Trophoblast cell (in vitro differentiated cells and primary cell): ENCODE data around the gene MAU2.
A peak's percentile ranks its signal among the peaks of the same experiment; 100 is the strongest.

Source experiments
- DNase-seq, 2 donors: peaks; one replicate each; pipeline ENCODE4 v3.0.0-alpha.2; 2016
- H2AFZ ChIP-seq: 2 replicates; pipeline ENCODE4 v1.6.1; 2013; ENCODE audit warnings: low read length, moderate library complexity, mild to moderate bottlenecking; ENCODE audit not compliant: insufficient read depth, poor library complexity
- H2AK5ac ChIP-seq: 2 replicates; pipeline ENCODE4 v1.6.1; 2013; ENCODE audit warnings: mild to moderate bottlenecking, low read length
- H2BK120ac ChIP-seq: 2 replicates; pipeline ENCODE4 v1.6.1; 2013; ENCODE audit warnings: low read length, mild to moderate bottlenecking, moderate library complexity; ENCODE audit not compliant: insufficient read depth, poor library complexity
- H2BK12ac ChIP-seq: 2 replicates; pipeline ENCODE4 v1.6.1; 2013; ENCODE audit warnings: mild to moderate bottlenecking, low read length, moderate library complexity
- H2BK5ac ChIP-seq: 2 replicates; pipeline ENCODE4 v1.6.1; 2013; ENCODE audit warnings: low read length, low read depth, moderate library complexity, mild to moderate bottlenecking; ENCODE audit not compliant: poor library complexity
- H3K14ac ChIP-seq: 2 replicates; pipeline ENCODE4 v1.6.1; 2013; ENCODE audit warnings: mild to moderate bottlenecking, low read length
- H3K18ac ChIP-seq: 2 replicates; pipeline ENCODE4 v1.6.1; 2013; ENCODE audit warnings: mild to moderate bottlenecking, low read length
- H3K23ac ChIP-seq: 2 replicates; pipeline ENCODE4 v1.6.1; 2013; ENCODE audit warnings: low read length
- H3K27ac ChIP-seq: 2 replicates; pipeline ENCODE4 v1.5.1; 2013; ENCODE audit warnings: low read depth, mild to moderate bottlenecking, inconsistent platforms, low read length, moderate library complexity
- H3K27me3 ChIP-seq: 2 replicates; pipeline ENCODE4 v1.6.1; 2013; ENCODE audit warnings: inconsistent platforms, mild to moderate bottlenecking, low read length, moderate library complexity; ENCODE audit not compliant: insufficient read depth
- H3K36me3 ChIP-seq, 2 experiments: 1 replicate in 1 of 2; 2 replicates in 1 of 2; pipeline ENCODE4 v1.6.1; 2013; ENCODE audit warnings: low read length in 2 of 2, mild to moderate bottlenecking in 2 of 2, moderate library complexity in 1 of 2; ENCODE audit not compliant: insufficient read depth in 2 of 2, control insufficient read depth in 1 of 2
- H3K4ac ChIP-seq: 2 replicates; pipeline ENCODE4 v1.6.1; 2013; ENCODE audit warnings: low read depth, mild to moderate bottlenecking, low read length, moderate library complexity
- H3K4me1 ChIP-seq, 2 experiments: 1 replicate in 1 of 2; 2 replicates in 1 of 2; pipeline ENCODE4 v1.6.1; 2013; ENCODE audit warnings: low read length in 2 of 2, mild to moderate bottlenecking in 2 of 2, moderate library complexity in 1 of 2; ENCODE audit not compliant: insufficient read depth in 2 of 2, control insufficient read depth in 1 of 2
- H3K4me2 ChIP-seq: 2 replicates; pipeline ENCODE4 v1.6.1; 2013; ENCODE audit warnings: inconsistent platforms, mild to moderate bottlenecking, low read length, moderate library complexity
- H3K4me3 ChIP-seq: 2 replicates; pipeline ENCODE4 v1.5.1; 2013; ENCODE audit warnings: mild to moderate bottlenecking, low read depth, low read length, inconsistent platforms
- H3K79me1 ChIP-seq: one replicate; pipeline ENCODE4 v1.6.1; 2013; ENCODE audit warnings: low read length
- H3K79me2 ChIP-seq: 2 replicates; pipeline ENCODE4 v1.6.1; 2013; ENCODE audit warnings: low read length, mild to moderate bottlenecking; ENCODE audit not compliant: control insufficient read depth, insufficient read depth, poor library complexity
- H3K9ac ChIP-seq: 2 replicates; pipeline ENCODE4 v1.6.1; 2013; ENCODE audit warnings: mild to moderate bottlenecking, low read length
- H3K9me3 ChIP-seq: 2 replicates; pipeline ENCODE4 v1.6.1; 2013; ENCODE audit warnings: low read depth, mild to moderate bottlenecking, control low read depth, inconsistent platforms, low read length; ENCODE audit not compliant: insufficient read depth
- H4K12ac ChIP-seq: 2 replicates; pipeline ENCODE4 v1.6.1; 2013; ENCODE audit warnings: low read depth, mild to moderate bottlenecking, low read length, moderate library complexity
- H4K8ac ChIP-seq: 2 replicates; pipeline ENCODE4 v1.6.1; 2013; ENCODE audit warnings: low read depth, mild to moderate bottlenecking, low read length, moderate library complexity
- H4K91ac ChIP-seq: one replicate; pipeline ENCODE4 v1.6.1; 2013; ENCODE audit warnings: low read depth, mild to moderate bottlenecking, low read length, moderate library complexity
- WGBS: extraction: QIAGEN DNeasy Blood & Tissue Kit; methylation state at CpG from one replicate; pipeline ENCODE4 v1.1.7; 2013; ENCODE audit warnings: missing lambda C conversion rate; ENCODE audit not compliant: insufficient read length, insufficient coverage; ENCODE audit errors: extremely low coverage; 5-methylcytosine and 5-hydroxymethylcytosine counted together

MAU2 gene

GRCh38 chr19:19361075-19361594, 40.5 kb downstream of the MAU2 start:
- H3K4me3 ChIP-seq: no peak overlapping the region
- H2BK5ac ChIP-seq: no peak overlapping the region
- H4K91ac ChIP-seq: no peak overlapping the region
- no peak overlapping the region for H3K18ac ChIP-seq
- H2AK5ac ChIP-seq: no peak overlapping the region
- DNase-seq: peak; percentile 87 to 95
- WGBS: no CpG with 5 or more reads among the region's 14 CpGs
- H3K27ac ChIP-seq: no peak overlapping the region
- no peaks in the 10 kb centered on the region for H3K79me2 ChIP-seq
- H4K12ac ChIP-seq: no peak overlapping the region
- no peak overlapping the region for H2BK120ac ChIP-seq
- H3K4ac ChIP-seq: no peak overlapping the region
- no peak overlapping the region for H3K4me2 ChIP-seq
- no peaks in the 10 kb centered on the region for H3K79me1 ChIP-seq
- no peak overlapping the region for H3K9ac ChIP-seq
- peaks cover 2% of the 10 kb centered on the region for H3K9me3 ChIP-seq
- H3K4me1 ChIP-seq: no peaks in the 10 kb centered on the region
- H4K8ac ChIP-seq: no peak overlapping the region
- no peak overlapping the region for H2BK12ac ChIP-seq
- H3K23ac ChIP-seq: no peak overlapping the region
- H3K27me3 ChIP-seq: no peaks in the 10 kb centered on the region
- no peak overlapping the region for H3K14ac ChIP-seq
- H2AFZ ChIP-seq: no peak overlapping the region
- H3K36me3 ChIP-seq: peaks cover 15 to 19% of the 10 kb centered on the region in 2 experiments

DNA sequence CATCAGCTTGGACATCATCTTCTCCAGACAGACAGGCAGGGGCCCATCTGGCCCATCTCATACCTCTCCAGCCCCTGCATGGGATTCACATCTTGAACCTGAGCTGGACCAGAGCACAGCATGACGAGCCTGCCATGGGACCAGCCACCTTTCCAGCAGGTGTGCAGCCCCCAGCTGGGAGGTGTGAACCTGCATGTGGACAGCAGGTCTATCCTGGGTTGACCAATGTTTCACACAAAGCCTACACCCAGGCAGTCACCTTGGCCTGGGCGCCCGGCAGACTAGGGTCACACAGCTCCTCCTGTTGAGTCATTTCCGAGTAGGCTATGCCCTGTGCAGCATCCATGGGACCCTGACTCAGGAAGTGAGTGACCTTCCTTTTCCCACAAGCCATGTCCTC, 41.4 kb downstream of the MAU2 start:
- Histone ChIP-seq H3K27me3 (no peaks in the 10 kb centered on the region), H3K79me2 (no peaks in the 10 kb centered on the region), H3K4me1 (peaks cover 0 to 2% of the 10 kb centered on the region in 2 experiments), H3K36me3 (peaks cover 6 to 10% of the 10 kb centered on the region in 2 experiments), H4K91ac (no peak overlapping the region), H4K12ac (no peak overlapping the region), H2AK5ac (no peak overlapping the region), H2BK12ac (no peak overlapping the region), H3K18ac (no peak overlapping the region), H3K14ac (no peak overlapping the region), H2BK120ac (no peak overlapping the region), H3K9ac (no peak overlapping the region), H3K4ac (no peak overlapping the region), H2BK5ac (no peak overlapping the region), H3K4me3 (no peak overlapping the region), H3K79me1 (no peaks in the 10 kb centered on the region), H4K8ac (no peak overlapping the region), H3K23ac (no peak overlapping the region), H3K9me3 (peaks cover 2% of the 10 kb centered on the region), H3K27ac (no peak overlapping the region), H3K4me2 (no peak overlapping the region), H2AFZ (no peak overlapping the region)
- no peak for DNase-seq
- no CpG with 5 or more reads among the region's 4 CpGs for WGBS

GRCh38 chr19:19366434-19367396, 46.1 kb downstream of the MAU2 start:
- peak overlapping the region; percentile 28 for H2AFZ ChIP-seq
- H3K36me3 ChIP-seq: no peaks in the 10 kb centered on the region
- no peaks in the 10 kb centered on the region for H3K27me3 ChIP-seq
- no peak overlapping the region for H3K9ac ChIP-seq
- H2AK5ac ChIP-seq: no peak overlapping the region
- no peaks in the 10 kb centered on the region for H3K79me2 ChIP-seq
- no peak overlapping the region for H3K4me2 ChIP-seq
- DNase-seq: peak; percentile 92 to 96
- no peak overlapping the region for H2BK120ac ChIP-seq
- peak overlapping the region; percentile 18 for H3K18ac ChIP-seq
- peak overlapping the region; percentile 50 for H4K12ac ChIP-seq
- H3K27ac ChIP-seq: no peak overlapping the region
- no peak overlapping the region for H3K23ac ChIP-seq
- H2BK12ac ChIP-seq: no peak overlapping the region
- H3K79me1 ChIP-seq: no peaks in the 10 kb centered on the region
- H3K4me1 ChIP-seq: peaks cover 0 to 2% of the 10 kb centered on the region in 2 experiments
- no peak overlapping the region for H3K14ac ChIP-seq
- H2BK5ac ChIP-seq: no peak overlapping the region
- H4K91ac ChIP-seq: peak overlapping the region; percentile 8
- H4K8ac ChIP-seq: peak overlapping the region; percentile 69
- peaks cover 2% of the 10 kb centered on the region for H3K9me3 ChIP-seq
- no CpG with 5 or more reads among the region's 18 CpGs for WGBS
- H3K4me3 ChIP-seq: no peak overlapping the region
- H3K4ac ChIP-seq: no peak overlapping the region

- Histone ChIP-seq H4K12ac (no peak overlapping the region), H4K8ac (no peak overlapping the region), H3K4ac (no peak overlapping the region), H2BK12ac (peak overlapping the region; percentile 12), H2BK120ac (no peak overlapping the region), H2BK5ac (no peak overlapping the region), H3K23ac (no peak overlapping the region), H3K4me3 (no peak overlapping the region), H3K36me3 (no peaks in the 10 kb centered on the region), H3K27ac (no peak overlapping the region), H2AK5ac (peak overlapping the region; percentile 59), H3K9ac (no peak overlapping the region), H3K79me2 (no peaks in the 10 kb centered on the region), H3K27me3 (no peaks in the 10 kb centered on the region), H3K9me3 (no peaks in the 10 kb centered on the region), H3K4me1 (peaks cover 1 to 4% of the 10 kb centered on the region in 2 experiments), H2AFZ (no peak overlapping the region), H3K14ac (no peak overlapping the region), H3K4me2 (no peak overlapping the region), H4K91ac (no peak overlapping the region), H3K18ac (no peak overlapping the region), H3K79me1 (no peaks in the 10 kb centered on the region)
- WGBS: no CpG with 5 or more reads among the region's 7 CpGs
- no peak for DNase-seq
Observed at GRCh38 chr19:19368087-19368486, 47.5 kb downstream of the MAU2 start.
